ENCODE measurements around the gene PLBD1.

The PLBD1 gene

DNA sequence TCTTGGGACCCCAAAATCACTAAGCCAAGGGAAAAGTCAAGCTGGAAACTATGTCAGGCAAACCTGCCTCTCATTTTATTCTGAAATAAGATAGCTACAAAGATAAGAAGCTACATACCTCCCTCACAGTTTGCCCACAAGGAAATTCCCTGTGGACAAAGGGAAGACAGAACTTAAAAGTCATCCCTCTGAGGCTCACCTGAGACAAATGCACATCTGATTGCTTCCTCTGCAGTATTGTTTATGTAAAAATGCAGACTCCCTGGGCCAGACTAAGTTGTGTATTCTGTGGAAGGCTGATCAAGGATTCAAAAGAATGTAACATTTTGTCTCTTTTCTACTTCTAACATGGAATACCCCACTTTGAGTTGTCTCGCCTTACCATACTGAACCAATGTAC lies 2.5 kb upstream of the PLBD1 start:
- in situ Hi-C loops (cut with MboI; ENCODE audit: low sequenced_read_pairs): no loop called here

- in situ Hi-C loops (cut with MboI; ENCODE audit: low sequenced_read_pairs): no loop called here
Observed at GRCh38 chr12:14564336-14564959, 3.2 kb downstream of the PLBD1 start.

DNA sequence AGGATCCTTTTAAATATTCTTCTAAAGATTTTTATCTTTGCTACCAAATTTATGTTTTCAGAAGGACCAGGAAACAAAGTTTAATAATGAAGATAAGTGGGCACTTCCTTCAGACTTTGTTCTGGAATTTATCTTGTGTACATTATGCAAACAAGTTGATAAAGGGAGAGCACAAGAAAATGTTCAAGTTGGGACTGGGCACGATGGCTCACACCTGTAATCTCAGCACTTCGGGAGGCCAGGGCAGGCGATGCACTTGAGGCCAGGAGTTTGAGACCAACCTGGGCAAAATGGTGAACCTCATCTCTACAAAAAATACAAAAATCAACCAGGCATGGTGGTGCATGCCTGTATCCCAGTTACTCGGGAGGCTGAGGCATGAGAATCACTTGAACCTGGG lies 4.6 kb downstream of the PLBD1 start:
- in situ Hi-C loops (cut with MboI; ENCODE audit: low sequenced_read_pairs): no loop called here

- in situ Hi-C loops (cut with MboI; ENCODE audit: low sequenced_read_pairs): no loop called here
Observed at GRCh38 chr12:14562279-14562678, 5.4 kb downstream of the PLBD1 start.

DNA sequence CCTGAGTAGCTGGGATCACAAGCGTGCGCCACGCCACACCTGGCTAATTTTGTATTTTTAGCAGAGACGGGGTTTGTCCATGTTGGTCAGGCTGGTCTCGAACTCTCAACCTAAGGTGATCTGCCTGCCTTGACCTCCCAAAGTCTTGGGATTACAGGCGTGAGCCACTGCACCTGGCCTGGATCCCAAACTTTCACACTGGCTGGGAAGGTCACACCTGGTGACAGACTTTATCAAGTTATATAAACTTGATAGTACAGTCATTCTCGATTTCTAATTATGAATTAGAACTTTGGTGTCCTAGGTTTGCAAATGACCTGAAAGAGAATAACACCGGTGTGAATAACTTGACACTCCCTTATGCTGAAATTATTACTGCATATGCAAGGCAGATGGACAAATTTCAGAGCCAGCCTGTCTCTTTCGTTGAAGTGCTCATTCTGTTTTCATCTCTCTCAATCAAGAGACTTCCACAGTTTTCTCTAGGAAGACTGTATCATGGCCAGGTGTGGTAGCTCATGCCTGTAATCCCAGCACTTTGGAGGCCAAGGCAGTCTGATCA lies 5.9 kb downstream of the PLBD1 start:
- in situ Hi-C loops (cut with MboI; ENCODE audit: low sequenced_read_pairs): no loop called here

GRCh38 chr12:14560904-14561574 lies 6.6 kb downstream of the PLBD1 start:
- in situ Hi-C loops (cut with MboI; ENCODE audit: low sequenced_read_pairs): no loop called here

DNA sequence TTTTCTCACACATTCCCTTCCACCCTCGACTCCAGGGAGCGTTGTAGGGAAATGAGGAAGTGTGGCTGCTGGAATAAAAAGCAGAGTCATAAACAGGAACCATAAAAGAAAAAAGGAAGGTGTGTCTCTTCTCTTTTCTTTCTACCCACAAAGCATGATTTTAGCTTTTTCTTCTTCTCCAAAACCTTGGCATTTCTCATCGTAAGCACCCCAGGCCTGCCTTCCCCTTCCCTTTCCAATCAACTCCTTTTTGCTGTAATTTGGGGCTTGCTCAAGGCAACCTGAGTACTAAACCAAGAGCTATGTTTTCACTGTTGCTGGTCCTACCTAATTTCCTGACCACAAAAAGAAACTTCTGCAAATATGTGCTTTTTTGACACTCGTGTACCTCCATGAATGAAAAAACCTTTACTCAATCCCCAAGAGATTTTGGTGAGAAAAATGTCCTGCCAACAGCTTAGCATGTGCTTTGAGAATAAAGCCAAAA lies 9.2 kb downstream of the PLBD1 start:
- in situ Hi-C loops (cut with MboI; ENCODE audit: low sequenced_read_pairs): no loop called here

GRCh38 chr12:14557966-14558365 lies 9.7 kb downstream of the PLBD1 start:
- in situ Hi-C loops (cut with MboI; ENCODE audit: low sequenced_read_pairs): no loop called here

DNA sequence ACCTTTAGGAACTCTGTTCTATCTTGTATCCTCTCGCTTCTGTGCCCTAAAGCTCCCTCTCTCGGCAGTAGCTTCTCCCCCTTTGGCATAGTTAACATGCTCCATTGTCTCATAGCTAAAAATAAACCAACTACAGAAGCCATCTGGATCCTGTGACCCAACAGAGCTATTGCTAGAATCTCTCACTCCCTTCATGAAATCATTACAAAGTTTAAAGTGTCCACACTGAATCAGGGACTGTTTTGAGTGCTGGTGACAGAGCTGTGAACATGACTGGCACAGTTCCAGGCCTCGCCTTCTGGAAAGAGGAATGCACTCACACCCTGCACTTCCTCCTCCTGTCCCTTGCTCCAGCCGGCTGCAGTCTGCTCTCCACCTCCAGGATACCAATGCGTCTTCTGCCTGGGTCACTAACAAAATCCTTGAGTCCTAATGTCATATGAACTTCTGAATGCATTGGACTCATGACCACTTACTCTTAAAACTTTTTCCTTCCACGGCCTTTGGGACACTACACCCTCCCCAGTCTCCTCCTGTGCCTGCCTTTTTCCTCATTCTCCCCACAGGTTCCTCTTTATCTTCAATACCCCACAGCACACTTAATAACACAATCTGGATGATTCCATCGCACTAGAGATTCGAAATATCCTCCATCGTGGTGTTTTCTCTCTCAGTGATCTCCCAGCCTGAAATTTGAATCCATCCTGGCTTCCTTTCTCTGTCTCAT lies 13.2 kb downstream of the PLBD1 start:
- in situ Hi-C loops (cut with MboI; ENCODE audit: low sequenced_read_pairs): no loop called here

DNA sequence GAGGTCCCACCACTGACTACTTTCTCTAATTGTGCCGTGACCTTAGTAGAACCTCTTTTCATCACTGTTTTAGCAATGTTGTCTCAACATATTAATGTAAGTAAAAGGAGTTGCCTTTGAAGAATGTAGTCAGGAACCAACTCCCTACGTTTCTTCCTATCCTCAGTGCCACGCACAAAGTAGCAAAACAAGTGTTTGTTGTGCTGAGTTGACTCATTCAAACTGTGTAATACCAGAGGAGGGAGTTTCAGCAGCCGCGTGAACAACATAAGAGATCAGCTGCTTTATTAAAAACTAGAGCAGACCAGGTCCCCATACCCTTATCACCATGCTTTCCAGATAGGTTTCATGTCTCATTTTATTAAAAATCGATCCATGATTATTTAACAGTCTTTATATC lies 19.1 kb downstream of the PLBD1 start:
- in situ Hi-C loops (cut with MboI; ENCODE audit: low sequenced_read_pairs): no loop called here

- in situ Hi-C loops (cut with MboI; ENCODE audit: low sequenced_read_pairs): no loop called here
Observed at GRCh38 chr12:14547571-14547970, 20.1 kb downstream of the PLBD1 start.

- in situ Hi-C loops (cut with MboI; ENCODE audit: low sequenced_read_pairs): no loop called here
Observed at GRCh38 chr12:14545144-14546124, 22.2 kb downstream of the PLBD1 start.

- in situ Hi-C loops (cut with MboI; ENCODE audit: low sequenced_read_pairs): no loop called here
Observed at GRCh38 chr12:14540801-14541462, 26.8 kb downstream of the PLBD1 start.

GRCh38 chr12:14537088-14537487 lies 30.6 kb downstream of the PLBD1 start:
- in situ Hi-C loops (cut with MboI; ENCODE audit: low sequenced_read_pairs): no loop called here

DNA sequence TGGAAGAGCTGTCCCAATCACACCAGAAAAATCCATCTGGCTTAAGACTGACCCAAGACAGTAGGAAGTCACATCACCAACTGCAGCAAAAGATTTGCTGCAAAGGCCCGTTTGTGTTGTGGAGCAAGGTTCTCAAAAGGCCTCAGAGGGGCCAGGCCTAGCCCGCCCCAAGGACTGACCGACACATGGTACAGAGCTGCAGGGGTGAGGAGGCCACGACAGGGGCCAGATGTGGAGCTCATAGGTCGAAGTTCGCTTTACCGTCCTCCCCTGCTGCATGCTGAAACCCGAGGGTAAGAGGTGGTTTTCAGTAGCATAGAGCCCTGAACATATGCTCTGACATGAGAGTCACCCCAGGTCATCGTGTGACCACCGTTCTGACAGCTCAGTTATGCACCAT lies 35.5 kb downstream of the PLBD1 start:
- in situ Hi-C loops (cut with MboI; ENCODE audit: low sequenced_read_pairs): no loop called here

DNA sequence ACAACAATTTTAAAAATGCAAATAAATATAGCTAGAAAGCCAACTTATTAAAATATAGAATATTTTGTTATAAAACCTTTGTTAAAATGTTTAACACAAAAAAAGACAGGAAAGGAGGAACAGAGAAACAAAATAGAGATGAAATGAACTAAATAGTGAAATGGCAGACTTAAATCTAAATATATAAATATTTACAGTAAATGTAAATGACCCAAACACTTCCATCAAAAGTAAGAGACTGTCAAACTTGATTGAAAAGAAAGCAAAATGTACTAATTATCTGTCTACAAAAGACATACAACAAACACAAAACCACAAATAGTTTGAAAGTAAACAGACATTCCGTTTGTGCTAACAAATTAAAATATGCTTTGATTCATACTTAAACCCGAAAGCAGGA lies 41.7 kb downstream of the PLBD1 start:
- in situ Hi-C loops (cut with MboI; ENCODE audit: low sequenced_read_pairs): no loop called here

DNA sequence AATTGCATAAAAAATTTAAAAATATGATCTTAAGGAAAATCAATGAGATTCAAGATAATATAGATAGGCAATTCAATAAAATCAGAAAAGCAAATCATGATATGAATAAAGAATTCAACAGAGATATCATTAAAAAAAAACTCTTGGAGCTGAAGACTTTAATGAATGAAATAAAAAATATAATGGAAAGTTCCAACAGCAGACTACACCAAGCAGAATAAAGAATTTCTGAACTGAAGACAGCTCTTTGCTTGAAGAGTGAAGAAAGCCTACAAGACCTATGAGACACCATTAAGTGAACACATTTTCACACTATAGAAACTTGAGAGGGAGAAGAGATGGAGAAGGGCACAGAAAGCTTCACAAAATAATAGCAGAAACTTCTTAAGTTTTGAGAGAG lies 45.9 kb downstream of the PLBD1 start:
- in situ Hi-C loops (cut with MboI; ENCODE audit: low sequenced_read_pairs): no loop called here

- in situ Hi-C loops (cut with MboI; ENCODE audit: low sequenced_read_pairs): no loop called here
Observed at GRCh38 chr12:14514946-14515345, 52.7 kb downstream of the PLBD1 start.

DNA sequence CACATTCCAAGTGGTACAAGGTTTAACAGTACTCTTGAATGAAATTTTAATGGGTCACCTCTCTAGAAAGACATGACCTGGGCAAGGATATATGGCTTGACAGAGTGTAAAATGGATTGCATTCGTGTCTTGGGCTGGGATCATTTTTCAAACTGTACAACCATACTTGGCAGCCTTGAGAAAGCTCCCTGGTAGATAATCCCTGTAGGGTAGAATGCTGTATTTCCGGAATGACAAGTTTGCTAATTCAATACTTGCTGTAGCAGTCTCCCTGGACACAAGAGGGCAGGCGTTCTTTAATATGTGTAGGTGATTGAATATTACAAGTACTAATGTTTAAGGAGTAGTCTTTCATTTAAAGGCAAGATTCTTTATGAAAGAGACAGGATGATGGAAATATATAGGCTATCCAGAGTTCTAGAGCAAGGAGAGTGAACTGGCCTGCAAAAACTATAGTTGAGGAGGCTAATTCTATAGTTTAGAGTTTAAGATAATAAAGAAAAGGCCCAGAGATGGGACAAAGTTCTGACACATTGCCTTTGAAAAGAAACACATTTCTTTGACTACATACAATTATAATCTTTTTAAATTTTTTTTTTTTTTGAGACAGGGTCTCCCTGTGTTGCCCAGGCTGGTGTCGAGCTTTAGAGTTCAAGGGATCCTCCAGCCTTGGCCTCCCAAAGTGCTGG lies 53.4 kb downstream of the PLBD1 start:
- in situ Hi-C loops (cut with MboI; ENCODE audit: low sequenced_read_pairs): no loop called here
